GM12873 (cell line): Measurements from ENCODE around the gene NFILZ.

Source experiments
- CTCF ChIP-seq: IDR thresholded peaks from 2 replicates; pipeline ENCODE4 v1.5.1; 2012; ENCODE audit warnings: low read depth, mild to moderate bottlenecking, moderate library complexity, low read length, control low read depth; ENCODE audit not compliant: insufficient read depth; ENCODE audit errors: missing control alignments

NFILZ gene

GRCh38 chr19:8611877-8612806 is 18.3 kb upstream of the NFILZ start:
- TF ChIP-seq CTCF, result no peak

GRCh38 chr19:8612807-8613171 is 17.6 kb upstream of the NFILZ start:
- TF ChIP-seq CTCF, result no peak

- no peak for TF ChIP-seq CTCF
Measured at GRCh38 chr19:8614455-8614854, 16.0 kb upstream of the NFILZ start.

GRCh38 chr19:8615024-8615423 is 15.4 kb upstream of the NFILZ start:
- no peak for TF ChIP-seq CTCF

- peak; percentile 83 for TF ChIP-seq CTCF
Measured at GRCh38 chr19:8615813-8616596, 14.4 kb upstream of the NFILZ start.

GRCh38 chr19:8616861-8617260 is 13.6 kb upstream of the NFILZ start:
- no peak for TF ChIP-seq CTCF

- no peak for TF ChIP-seq CTCF
Measured at GRCh38 chr19:8617984-8618383, 12.4 kb upstream of the NFILZ start.
